Endometrial microvascular endothelial cells (primary cell): ENCODE data around the gene CLEC6A. TPM values are rescaled to one million over a fixed set of nuclear protein-coding genes. Genes with fewer than 3 reads are reported as not detected.
"Not testable (repeated sequence)": the region's sequence is repeated elsewhere in the genome, so short reads cannot be mapped to it uniquely, and the experiment has no call there.

Experiments used
- in situ Hi-C: cut with HindIII; loops from 2 replicates; pipeline ENCODE4 v1.10.0; 2017; ENCODE audit warnings: low sequenced_read_pairs, low pct_unique_long_range_greater_than_20kb; ENCODE audit errors: inconsistent ontology term
- total RNA-seq: library from RNA; depleted of rRNA; stranded (reverse); fragments of >200 nt; gene quantifications from one replicate; pipeline ENCODE4 v1.2.3, GENCODE V29; 2015; ENCODE audit errors: inconsistent ontology term

The CLEC6A gene
- total RNA-seq, 1 donor from 2014 or later, result not detected

- in situ Hi-C loops, result no loop called here
These were observed 36.1 kb downstream of the CLEC6A start for GRCh38 chr12:8491646-8492530.

DNA sequence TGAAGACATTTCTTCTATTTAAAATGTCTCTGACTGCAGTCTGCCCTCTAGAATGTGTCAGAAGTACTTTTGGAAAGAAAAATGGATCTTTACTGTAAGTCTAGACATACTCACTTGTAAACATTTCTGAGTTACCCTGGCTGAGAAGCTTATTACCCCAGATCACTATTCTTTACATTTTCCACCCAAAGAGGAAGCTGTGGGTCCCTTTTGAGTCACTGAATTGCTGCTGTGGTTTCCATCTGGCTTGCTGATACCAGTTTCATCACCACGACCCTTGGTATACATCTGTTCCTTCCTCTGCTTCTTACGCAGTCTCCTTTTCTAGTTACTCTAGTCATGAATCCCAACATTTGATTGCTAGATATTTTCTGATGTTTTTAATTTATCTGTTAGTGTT lies 37.3 kb downstream of the CLEC6A start:
- in situ Hi-C loops, result no loop called here

DNA sequence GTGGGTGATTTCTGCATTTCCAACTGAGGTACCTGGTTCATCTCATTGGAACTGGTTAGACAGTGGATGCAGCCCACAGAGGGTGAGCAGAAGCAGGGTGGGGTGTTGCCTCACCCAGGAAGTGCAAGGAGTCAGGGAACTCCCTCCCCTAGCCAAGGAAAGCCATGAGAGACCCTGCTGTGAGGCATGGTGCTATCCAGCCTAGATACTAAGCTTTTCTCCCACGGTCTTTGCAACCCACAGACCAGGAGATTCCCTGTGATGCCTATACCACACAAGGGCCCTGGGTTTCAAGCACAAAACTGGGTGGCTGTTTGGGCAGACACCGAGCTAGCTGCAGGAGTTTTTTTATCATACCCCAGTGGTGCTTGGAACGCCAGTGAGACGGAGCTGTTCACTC lies 39.9 kb downstream of the CLEC6A start:
- in situ Hi-C loops, result not testable (repeated sequence)

- in situ Hi-C loops, result not testable (repeated sequence)
These were observed 40.3 kb downstream of the CLEC6A start for GRCh38 chr12:8496074-8496473.

GRCh38 chr12:8499616-8500015 lies 43.9 kb downstream of the CLEC6A start:
- in situ Hi-C loops, result no loop called here

DNA sequence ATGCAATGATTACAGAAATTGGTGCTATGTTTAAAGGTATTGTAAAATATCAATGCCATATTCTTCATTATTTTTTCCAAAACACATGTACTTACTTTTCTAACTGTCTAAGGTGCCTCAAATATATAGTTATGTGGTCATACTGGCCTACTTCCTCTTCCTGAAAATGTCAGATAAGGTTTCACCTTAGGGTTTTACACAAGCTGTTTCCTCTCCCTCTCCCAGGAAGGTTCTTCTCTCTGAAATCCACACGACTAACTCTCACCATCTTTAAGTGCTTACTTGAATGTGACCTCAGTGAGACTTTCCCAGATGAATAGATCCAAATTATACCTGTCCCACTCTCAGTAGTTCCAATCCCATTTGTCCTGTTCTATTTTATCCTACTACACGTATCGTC lies 46.0 kb downstream of the CLEC6A start:
- in situ Hi-C loops, result no loop called here

GRCh38 chr12:8504351-8504750 lies 48.6 kb downstream of the CLEC6A start:
- in situ Hi-C loops, result no loop called here

GRCh38 chr12:8507596-8507995 lies 51.8 kb downstream of the CLEC6A start:
- in situ Hi-C loops, result no loop called here

DNA sequence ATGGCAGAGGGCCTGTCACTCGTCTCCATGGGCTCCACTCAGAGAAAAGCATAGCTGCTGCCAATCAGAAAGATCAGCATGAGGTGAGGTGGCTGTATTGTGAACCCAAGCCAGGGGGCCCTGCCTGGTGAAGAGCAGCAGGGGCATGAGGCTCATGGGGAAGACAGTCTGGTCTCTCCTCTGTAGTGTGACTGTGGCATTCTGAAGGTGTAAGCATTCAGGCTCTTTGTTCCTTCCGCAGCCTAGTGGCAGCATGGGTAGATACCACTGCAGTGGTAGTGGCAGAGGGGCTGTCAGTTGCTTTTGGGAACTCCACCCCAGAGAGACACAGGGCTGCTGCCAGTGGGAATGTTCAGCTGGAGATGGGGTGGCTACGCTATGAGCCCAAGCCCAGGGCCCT lies 52.5 kb downstream of the CLEC6A start:
- in situ Hi-C loops, result no loop called here

- in situ Hi-C loops, result no loop called here
These were observed 53.4 kb downstream of the CLEC6A start for GRCh38 chr12:8508910-8509841.

- in situ Hi-C loops, result no loop called here
These were observed 57.5 kb downstream of the CLEC6A start, which contains the start of gene CLEC4D for GRCh38 chr12:8513256-8513655. CLEC4D (plus strand) TSS chr12:8513503; CDS start chr12:8513733, 230 bp downstream.

GRCh38 chr12:8517971-8518370 lies 62.2 kb downstream of the CLEC6A start:
- in situ Hi-C loops, result no loop called here

- in situ Hi-C loops, result no loop called here
These were observed 63.4 kb downstream of the CLEC6A start for GRCh38 chr12:8519171-8519570.

GRCh38 chr12:8527250-8528130 lies 71.7 kb downstream of the CLEC6A start:
- in situ Hi-C loops, result no loop called here

Other genes starting within 250 kb of the CLEC6A start
- gene FAM90A1, start 228.3 kb upstream of the CLEC6A start, total RNA-seq, result not detected
- not detected for gene CLEC4D, start 57.5 kb downstream of the CLEC6A start, total RNA-seq
- gene CLEC4E, start 84.9 kb downstream of the CLEC6A start, total RNA-seq, result not detected
- not detected for gene AICDA, start 156.9 kb downstream of the CLEC6A start, total RNA-seq
- gene MFAP5, start 206.9 kb downstream of the CLEC6A start, total RNA-seq, result not detected
- gene RIMKLB, start 242.0 kb downstream of the CLEC6A start, total RNA-seq, result 38.0 TPM